MG63 (cell line): Measurements from ENCODE around the gene POLK. TPM values are rescaled to one million over a fixed set of nuclear protein-coding genes. Genes with fewer than 3 reads are reported as not detected.
A peak's percentile ranks its signal among the peaks of the same experiment; 100 is the strongest.
"Not testable (repeated sequence)": the region's sequence is repeated elsewhere in the genome, so short reads cannot be mapped to it uniquely, and the experiment has no call there.

Source experiments
- DNase-seq: peaks from one replicate; pipeline ENCODE4 v3.0.0-alpha.2; 2020
- H3K27me3 ChIP-seq: fragments of 250-450 bp; sonication (Bioruptor Pico); 2 replicates; pipeline ENCODE4 v1.5.1; 2020; ENCODE audit warnings: mild to moderate bottlenecking, moderate library complexity
- H3K36me3 ChIP-seq: fragments of 250-450 bp; sonication (Bioruptor Pico); 2 replicates; pipeline ENCODE4 v1.5.1; 2020; ENCODE audit warnings: mild to moderate bottlenecking, moderate library complexity
- H3K4me3 ChIP-seq: fragments of 250-450 bp; sonication (Bioruptor Pico); 2 replicates; pipeline ENCODE4 v1.5.1; 2020; ENCODE audit warnings: mild to moderate bottlenecking, moderate library complexity
- H3K9me3 ChIP-seq: fragments of 250-450 bp; sonication (Bioruptor Pico); 2 replicates; pipeline ENCODE4 v1.5.1; 2020; ENCODE audit warnings: mild to moderate bottlenecking, moderate library complexity
- total RNA-seq: library from RNA; depleted of rRNA; stranded (reverse); fragments of >200 nt; shearing (Covaris generic); gene quantifications from 2 replicates; pipeline ENCODE4 v1.2.3, GENCODE V29; 2014; ENCODE audit warnings: low replicate concordance

The POLK gene
- total RNA-seq, 1 experiment from 2014 or later = 10.9 TPM

- peaks cover 36% of the 10 kb centered on the region for H3K36me3 ChIP-seq
- no peak for DNase-seq
- H3K27me3 ChIP-seq = no peaks in the 10 kb centered on the region
- no peak overlapping the region for H3K4me3 ChIP-seq
- peaks cover 10% of the 10 kb centered on the region for H3K9me3 ChIP-seq
These were observed 14.4 kb downstream of the POLK start for GRCh38 chr5:75526070-75526469.

GRCh38 chr5:75529185-75529584 is 17.5 kb downstream of the POLK start:
- H3K27me3 ChIP-seq = no peaks in the 10 kb centered on the region
- peaks cover 17% of the 10 kb centered on the region for H3K9me3 ChIP-seq
- no peak overlapping the region for H3K4me3 ChIP-seq
- H3K36me3 ChIP-seq = peaks cover 39% of the 10 kb centered on the region
- DNase-seq = no peak

GRCh38 chr5:75532190-75532589 is 20.5 kb downstream of the POLK start:
- H3K9me3 ChIP-seq = peaks cover 32% of the 10 kb centered on the region
- H3K4me3 ChIP-seq = no peak overlapping the region
- H3K36me3 ChIP-seq = peaks cover 62% of the 10 kb centered on the region
- DNase-seq = no peak
- no peaks in the 10 kb centered on the region for H3K27me3 ChIP-seq

- H3K4me3 ChIP-seq, H3K27me3 ChIP-seq: not testable (repeated sequence)
- peaks cover 32% of the 10 kb centered on the region for H3K9me3 ChIP-seq
- H3K36me3 ChIP-seq = peaks cover 56% of the 10 kb centered on the region
- DNase-seq = peak; percentile 41
These were observed 22.0 kb downstream of the POLK start for GRCh38 chr5:75533716-75534115.

GRCh38 chr5:75534734-75535133 is 23.0 kb downstream of the POLK start:
- Histone ChIP-seq H3K36me3 (peaks cover 62% of the 10 kb centered on the region), H3K9me3 (peaks cover 32% of the 10 kb centered on the region), H3K4me3 (no peak overlapping the region), H3K27me3 (no peaks in the 10 kb centered on the region)
- DNase-seq = no peak

- Histone ChIP-seq H3K27me3 (no peaks in the 10 kb centered on the region), H3K9me3 (peaks cover 30% of the 10 kb centered on the region), H3K36me3 (peaks cover 69% of the 10 kb centered on the region), H3K4me3 (no peak overlapping the region)
- DNase-seq = no peak
These were observed 24.5 kb downstream of the POLK start for GRCh38 chr5:75536147-75536546.

- no peak overlapping the region for H3K4me3 ChIP-seq
- no peak for DNase-seq
- H3K27me3 ChIP-seq = no peaks in the 10 kb centered on the region
- peaks cover 30% of the 10 kb centered on the region for H3K9me3 ChIP-seq
- H3K36me3 ChIP-seq = peaks cover 67% of the 10 kb centered on the region
These were observed 25.1 kb downstream of the POLK start for GRCh38 chr5:75536694-75537360.

GRCh38 chr5:75538211-75538610 is 26.5 kb downstream of the POLK start:
- Histone ChIP-seq H3K4me3 (no peak overlapping the region), H3K9me3 (peaks cover 20% of the 10 kb centered on the region), H3K36me3 (peaks cover 56% of the 10 kb centered on the region), H3K27me3 (no peaks in the 10 kb centered on the region)
- no peak for DNase-seq

- no peaks in the 10 kb centered on the region for H3K27me3 ChIP-seq
- peaks cover 7% of the 10 kb centered on the region for H3K9me3 ChIP-seq
- H3K36me3 ChIP-seq = peaks cover 47% of the 10 kb centered on the region
- no peak for DNase-seq
- H3K4me3 ChIP-seq = no peak overlapping the region
These were observed 33.4 kb downstream of the POLK start for GRCh38 chr5:75545131-75545530.

- DNase-seq = no peak
- Histone ChIP-seq H3K36me3 (peaks cover 49% of the 10 kb centered on the region), H3K4me3 (no peak overlapping the region), H3K9me3 (peaks cover 20% of the 10 kb centered on the region), H3K27me3 (no peaks in the 10 kb centered on the region)
These were observed 35.1 kb downstream of the POLK start for GRCh38 chr5:75546830-75547229.

- H3K4me3 ChIP-seq = no peak overlapping the region
- DNase-seq = no peak
These were observed 36.1 kb downstream of the POLK start for GRCh38 chr5:75547812-75548211.

GRCh38 chr5:75550597-75550996 is 38.9 kb downstream of the POLK start:
- Histone ChIP-seq H3K9me3 (peaks cover 34% of the 10 kb centered on the region), H3K4me3 (no peak overlapping the region), H3K27me3 (no peaks in the 10 kb centered on the region), H3K36me3 (peaks cover 72% of the 10 kb centered on the region)
- DNase-seq = no peak

More at GRCh38 chr5:75547812-75548211, 36.1 kb downstream of the POLK start:
- peaks cover 28% of the 10 kb centered on the region for H3K9me3 ChIP-seq
- H3K36me3 ChIP-seq = peaks cover 59% of the 10 kb centered on the region
- no peaks in the 10 kb centered on the region for H3K27me3 ChIP-seq

- Histone ChIP-seq H3K27me3 (no peaks in the 10 kb centered on the region), H3K9me3 (peaks cover 34% of the 10 kb centered on the region), H3K36me3 (peaks cover 75% of the 10 kb centered on the region), H3K4me3 (no peak overlapping the region)
- no peak for DNase-seq
These were observed 39.8 kb downstream of the POLK start for GRCh38 chr5:75551471-75551870.

GRCh38 chr5:75552764-75553163 is 41.1 kb downstream of the POLK start:
- H3K36me3 ChIP-seq = peaks cover 78% of the 10 kb centered on the region
- H3K27me3 ChIP-seq = no peaks in the 10 kb centered on the region
- DNase-seq = no peak
- H3K9me3 ChIP-seq = peaks cover 34% of the 10 kb centered on the region
- no peak overlapping the region for H3K4me3 ChIP-seq

- Histone ChIP-seq H3K9me3 (peaks cover 34% of the 10 kb centered on the region), H3K4me3 (no peak overlapping the region), H3K27me3 (no peaks in the 10 kb centered on the region), H3K36me3 (peaks cover 79% of the 10 kb centered on the region)
- no peak for DNase-seq
These were observed 41.7 kb downstream of the POLK start for GRCh38 chr5:75553358-75553757.

- DNase-seq = no peak
- peaks cover 61% of the 10 kb centered on the region for H3K36me3 ChIP-seq
- no peaks in the 10 kb centered on the region for H3K27me3 ChIP-seq
- H3K9me3 ChIP-seq = peaks cover 23% of the 10 kb centered on the region
- no peak overlapping the region for H3K4me3 ChIP-seq
These were observed 46.5 kb downstream of the POLK start for GRCh38 chr5:75558221-75558620.

GRCh38 chr5:75558981-75559632 is 47.4 kb downstream of the POLK start:
- no peak for DNase-seq
- no peaks in the 10 kb centered on the region for H3K27me3 ChIP-seq

GRCh38 chr5:75560655-75561054 is 49.0 kb downstream of the POLK start:
- DNase-seq, H3K27me3 ChIP-seq, H3K4me3 ChIP-seq: not testable (repeated sequence)
- Histone ChIP-seq H3K36me3 (peaks cover 41% of the 10 kb centered on the region), H3K9me3 (peaks cover 31% of the 10 kb centered on the region)

More at GRCh38 chr5:75558981-75559632, 47.4 kb downstream of the POLK start:
- Histone ChIP-seq H3K36me3 (peaks cover 53% of the 10 kb centered on the region), H3K9me3 (peaks cover 29% of the 10 kb centered on the region), H3K4me3 (no peak overlapping the region)
